ENCODE measurements around the gene RALGPS2. TPM values are rescaled to one million over a fixed set of nuclear protein-coding genes. Genes with fewer than 3 reads are reported as not detected.

The RALGPS2 gene
- total RNA-seq, 1 donor from 2014 or later, result 15.0 TPM

- Histone ChIP-seq H3K27me3 (ENCODE audit: control insufficient read depth, insufficient read depth, low read length) (no peaks in the 10 kb centered on the region), H3K4me3 (ENCODE audit: low read depth, low read length) (no peak overlapping the region), H3K36me3 (ENCODE audit: control insufficient read depth, insufficient read depth, low read length) (no peaks in the 10 kb centered on the region)
- DNase-seq (ENCODE audit: low read depth) (peak; percentile 20), FAIRE-seq (no peak)
- no peak for TF ChIP-seq CTCF (IDR thresholded peaks at IDR 0.05; ENCODE audit: insufficient read depth, low read length, severe bottlenecking)
Measured at GRCh38 chr1:178774263-178774662, 49.2 kb downstream of the RALGPS2 start.

GRCh38 chr1:178776553-178776952 is 51.5 kb downstream of the RALGPS2 start:
- no peak for TF ChIP-seq CTCF (IDR thresholded peaks at IDR 0.05; ENCODE audit: insufficient read depth, low read length, severe bottlenecking)
- FAIRE-seq (no peak), DNase-seq (ENCODE audit: low read depth) (no peak)
- no peaks in the 10 kb centered on the region for H3K36me3 ChIP-seq (ENCODE audit: control insufficient read depth, insufficient read depth, low read length)
- H3K27me3 ChIP-seq (ENCODE audit: control insufficient read depth, insufficient read depth, low read length), result no peaks in the 10 kb centered on the region
- no peak overlapping the region for H3K4me3 ChIP-seq (ENCODE audit: low read depth, low read length)

- H3K36me3 ChIP-seq (ENCODE audit: control insufficient read depth, insufficient read depth, low read length), result no peaks in the 10 kb centered on the region
- FAIRE-seq (no peak), DNase-seq (ENCODE audit: low read depth) (no peak)
- no peaks in the 10 kb centered on the region for H3K27me3 ChIP-seq (ENCODE audit: control insufficient read depth, insufficient read depth, low read length)
- no peak for TF ChIP-seq CTCF (IDR thresholded peaks at IDR 0.05; ENCODE audit: insufficient read depth, low read length, severe bottlenecking)
- no peak overlapping the region for H3K4me3 ChIP-seq (ENCODE audit: low read depth, low read length)
Measured at GRCh38 chr1:178781533-178782330, 56.7 kb downstream of the RALGPS2 start.

GRCh38 chr1:178784131-178784536 is 59.1 kb downstream of the RALGPS2 start:
- no peak for FAIRE-seq
- no peaks in the 10 kb centered on the region for H3K27me3 ChIP-seq (ENCODE audit: control insufficient read depth, insufficient read depth, low read length)
- TF ChIP-seq CTCF (IDR thresholded peaks at IDR 0.05; ENCODE audit: insufficient read depth, low read length, severe bottlenecking), result no peak
- peak; percentile 25 for DNase-seq (ENCODE audit: low read depth)
- H3K4me3 ChIP-seq (ENCODE audit: low read depth, low read length), result no peak overlapping the region
- no peaks in the 10 kb centered on the region for H3K36me3 ChIP-seq (ENCODE audit: control insufficient read depth, insufficient read depth, low read length)

GRCh38 chr1:178792394-178792793 is 67.3 kb downstream of the RALGPS2 start:
- no peak for FAIRE-seq

More at GRCh38 chr1:178792394-178792793, 67.3 kb downstream of the RALGPS2 start:
- DNase-seq (ENCODE audit: low read depth), result no peak
- no peaks in the 10 kb centered on the region for H3K36me3 ChIP-seq (ENCODE audit: control insufficient read depth, insufficient read depth, low read length)
- no peaks in the 10 kb centered on the region for H3K27me3 ChIP-seq (ENCODE audit: control insufficient read depth, insufficient read depth, low read length)
- H3K4me3 ChIP-seq (ENCODE audit: low read depth, low read length), result no peak overlapping the region
- no peak for TF ChIP-seq CTCF (IDR thresholded peaks at IDR 0.05; ENCODE audit: insufficient read depth, low read length, severe bottlenecking)

Measured in bronchial epithelial cell (primary cell).